ENCODE results near the gene ARX. TPM values are rescaled to one million over a fixed set of nuclear protein-coding genes. Genes with fewer than 3 reads are reported as not detected.

The ARX gene
- total RNA-seq, 3 donors from 2014 or later (not counting 1 experiment from before 2014, with no cell fraction given), result not detected

DNA sequence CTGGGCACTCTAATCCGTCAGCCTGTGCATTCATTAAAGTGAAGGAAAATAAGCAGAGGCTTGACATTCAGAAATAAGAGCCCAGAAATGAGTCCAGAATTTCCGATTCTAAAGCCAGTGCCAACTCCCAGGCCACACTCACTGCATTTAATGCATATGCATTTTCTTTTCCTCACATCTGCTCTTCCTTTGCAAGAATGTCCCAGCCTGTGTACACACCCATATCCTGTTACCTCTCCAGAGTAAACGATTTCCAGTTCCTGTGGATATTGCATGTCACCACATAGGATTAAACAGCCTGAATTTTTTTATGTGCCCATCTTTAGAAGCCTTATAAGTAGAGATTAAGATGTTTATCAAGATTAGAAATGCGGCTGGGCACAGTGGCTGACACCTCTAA lies 27.5 kb downstream of the ARX start:
- H3K4me1 Mint-ChIP-seq, result no peaks in the 10 kb centered on the region

DNA sequence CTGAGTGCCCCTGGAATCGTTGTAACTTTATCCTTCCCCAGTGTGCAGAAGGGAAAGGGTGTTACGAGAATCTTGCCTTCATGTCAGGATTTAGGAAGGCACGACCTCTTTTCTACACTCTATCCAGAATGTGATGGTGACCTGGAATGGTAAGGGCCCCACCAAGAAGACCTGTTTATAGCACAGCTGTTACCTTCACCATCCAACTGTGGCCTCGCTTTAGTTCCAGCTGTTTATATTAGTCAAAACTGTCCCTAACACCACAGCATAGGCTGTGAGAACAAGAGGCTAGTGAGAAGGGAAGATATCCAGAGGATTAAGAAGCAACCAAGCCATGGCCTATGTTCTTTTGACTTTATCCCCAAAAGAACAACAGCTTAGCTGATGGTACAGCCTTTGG lies 28.0 kb downstream of the ARX start:
- no peak for DNase-seq
- Mint-ChIP-seq H3K36me3 (no peaks in the 10 kb centered on the region), H3K27me3 (ENCODE audit: low read depth in 2 of 2) (no peaks in the 10 kb centered on the region), H3K4me1 (no peaks in the 10 kb centered on the region), H3K9me3 (no peaks in the 10 kb centered on the region), H3K4me3 (no peak overlapping the region), H3K27ac (no peak overlapping the region)
- Histone ChIP-seq H3K36me3 (ENCODE audit: control insufficient read depth, insufficient read depth, low read length) (no peaks in the 10 kb centered on the region), H3K4me3 (ENCODE audit: low read length) (no peak overlapping the region), H3K27me3 (ENCODE audit: control insufficient read depth, insufficient read depth, low read length) (no peaks in the 10 kb centered on the region), H3K27ac (ENCODE audit: low read length) (no peak overlapping the region), H3K9me3 (ENCODE audit: control insufficient read depth, insufficient read depth, low read length) (no peaks in the 10 kb centered on the region), H3K4me1 (ENCODE audit: control insufficient read depth, insufficient read depth, low read length) (no peaks in the 10 kb centered on the region)
- WGBS (ENCODE audit: insufficient coverage), result no CpG with 5 or more reads among the region's 4 CpGs
- ATAC-seq, result no peak
- TF ChIP-seq, protein P1, sequence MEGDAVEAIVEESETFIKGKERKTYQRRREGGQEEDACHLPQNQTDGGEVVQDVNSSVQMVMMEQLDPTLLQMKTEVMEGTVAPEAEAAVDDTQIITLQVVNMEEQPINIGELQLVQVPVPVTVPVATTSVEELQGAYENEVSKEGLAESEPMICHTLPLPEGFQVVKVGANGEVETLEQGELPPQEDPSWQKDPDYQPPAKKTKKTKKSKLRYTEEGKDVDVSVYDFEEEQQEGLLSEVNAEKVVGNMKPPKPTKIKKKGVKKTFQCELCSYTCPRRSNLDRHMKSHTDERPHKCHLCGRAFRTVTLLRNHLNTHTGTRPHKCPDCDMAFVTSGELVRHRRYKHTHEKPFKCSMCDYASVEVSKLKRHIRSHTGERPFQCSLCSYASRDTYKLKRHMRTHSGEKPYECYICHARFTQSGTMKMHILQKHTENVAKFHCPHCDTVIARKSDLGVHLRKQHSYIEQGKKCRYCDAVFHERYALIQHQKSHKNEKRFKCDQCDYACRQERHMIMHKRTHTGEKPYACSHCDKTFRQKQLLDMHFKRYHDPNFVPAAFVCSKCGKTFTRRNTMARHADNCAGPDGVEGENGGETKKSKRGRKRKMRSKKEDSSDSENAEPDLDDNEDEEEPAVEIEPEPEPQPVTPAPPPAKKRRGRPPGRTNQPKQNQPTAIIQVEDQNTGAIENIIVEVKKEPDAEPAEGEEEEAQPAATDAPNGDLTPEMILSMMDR (IDR thresholded peaks at IDR 0.05), result no peak
- intact Hi-C loops (cut with micrococcal nuclease), result no loop called here

More for the DNA sequence above, 27.5 kb downstream of the ARX start:
- H3K36me3 Mint-ChIP-seq, result no peaks in the 10 kb centered on the region
- H3K36me3 ChIP-seq (ENCODE audit: control insufficient read depth, insufficient read depth, low read length), result no peaks in the 10 kb centered on the region
- H3K27me3 Mint-ChIP-seq (ENCODE audit: low read depth in 2 of 2), result no peaks in the 10 kb centered on the region
- H3K4me3 Mint-ChIP-seq, result no peak overlapping the region
- WGBS (ENCODE audit: insufficient coverage), result 96% methylated on average over 4 of the region's 4 CpGs
- no peaks in the 10 kb centered on the region for H3K4me1 ChIP-seq (ENCODE audit: control insufficient read depth, insufficient read depth, low read length)
- no peak overlapping the region for H3K27ac Mint-ChIP-seq
- no peak for DNase-seq
- intact Hi-C loops (cut with micrococcal nuclease), result no loop called here
- no peak overlapping the region for H3K27ac ChIP-seq (ENCODE audit: low read length)
- no peaks in the 10 kb centered on the region for H3K9me3 ChIP-seq (ENCODE audit: control insufficient read depth, insufficient read depth, low read length)
- no peaks in the 10 kb centered on the region for H3K9me3 Mint-ChIP-seq
- no peak overlapping the region for H3K4me3 ChIP-seq (ENCODE audit: low read length)
- no peaks in the 10 kb centered on the region for H3K27me3 ChIP-seq (ENCODE audit: control insufficient read depth, insufficient read depth, low read length)
- no peak for ATAC-seq
- TF ChIP-seq, protein P1 (IDR thresholded peaks at IDR 0.05), result no peak

DNA sequence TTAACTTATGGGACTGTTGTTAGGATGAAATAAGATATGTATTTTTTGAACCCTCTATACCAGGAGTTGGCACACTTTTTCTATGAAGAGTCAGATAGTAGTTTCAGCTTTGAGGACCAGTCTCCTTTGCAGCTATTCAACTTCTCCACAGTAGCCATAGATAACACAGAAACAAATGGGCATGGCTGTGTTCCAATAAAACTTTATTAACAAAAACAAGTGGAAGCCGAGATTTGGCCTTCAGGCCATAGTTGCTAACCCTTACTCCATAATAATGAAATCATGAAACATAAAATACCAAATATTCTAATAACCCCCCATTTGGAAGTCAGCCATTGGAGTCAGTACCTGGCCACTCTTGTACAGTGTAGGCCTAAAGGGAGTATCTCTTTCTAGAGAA lies 30.6 kb downstream of the ARX start:
- Mint-ChIP-seq H3K27ac (no peak overlapping the region), H3K4me1 (no peaks in the 10 kb centered on the region), H3K4me3 (no peak overlapping the region), H3K36me3 (peaks cover 3% of the 10 kb centered on the region), H3K9me3 (no peaks in the 10 kb centered on the region), H3K27me3 (ENCODE audit: low read depth in 2 of 2) (no peaks in the 10 kb centered on the region)
- no peaks in the 10 kb centered on the region for H3K27me3 ChIP-seq (ENCODE audit: control insufficient read depth, insufficient read depth, low read length)
- WGBS (ENCODE audit: insufficient coverage), result 100% methylated on average over 1 of the region's 1 CpG
- TF ChIP-seq, protein P1 (IDR thresholded peaks at IDR 0.05), result no peak
- H3K36me3 ChIP-seq (ENCODE audit: control insufficient read depth, insufficient read depth, low read length), result no peaks in the 10 kb centered on the region
- H3K9me3 ChIP-seq (ENCODE audit: control insufficient read depth, insufficient read depth, low read length), result no peaks in the 10 kb centered on the region
- H3K4me3 ChIP-seq (ENCODE audit: low read length), result no peak overlapping the region
- ATAC-seq (no peak), DNase-seq (no peak)
- H3K4me1 ChIP-seq (ENCODE audit: control insufficient read depth, insufficient read depth, low read length), result no peaks in the 10 kb centered on the region
- no peak overlapping the region for H3K27ac ChIP-seq (ENCODE audit: low read length)
- intact Hi-C loops (cut with micrococcal nuclease), result no loop called here

DNA sequence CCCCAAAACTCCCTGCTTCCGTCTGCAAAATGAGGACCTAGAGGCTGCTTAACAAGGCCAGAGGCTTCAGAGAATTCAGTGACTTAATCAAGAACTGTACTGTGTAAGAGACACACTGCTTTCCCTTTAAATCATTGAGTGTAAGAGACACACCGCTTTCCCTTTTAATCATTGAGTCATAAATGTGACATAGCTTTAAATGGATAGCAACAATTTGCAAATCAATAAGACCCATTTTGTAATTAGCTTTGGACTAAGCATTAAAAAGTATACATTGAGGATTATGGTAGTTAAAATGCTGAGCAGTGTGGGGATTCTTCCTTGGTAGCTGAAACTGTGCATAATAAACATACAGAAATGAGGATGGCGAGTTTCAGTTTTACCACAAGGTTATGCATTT lies 31.8 kb downstream of the ARX start:
- TF ChIP-seq, protein P1 (IDR thresholded peaks at IDR 0.05), result no peak
- H3K4me1 ChIP-seq (ENCODE audit: control insufficient read depth, insufficient read depth, low read length), result no peaks in the 10 kb centered on the region
- 100% methylated on average over 1 of the region's 3 CpGs for WGBS (ENCODE audit: insufficient coverage)
- no peak for DNase-seq
- H3K9me3 ChIP-seq (ENCODE audit: control insufficient read depth, insufficient read depth, low read length), result no peaks in the 10 kb centered on the region
- intact Hi-C loops (cut with micrococcal nuclease), result no loop called here
- no peak overlapping the region for H3K4me3 ChIP-seq (ENCODE audit: low read length)
- no peak for ATAC-seq
- H3K36me3 Mint-ChIP-seq, result peaks cover 7% of the 10 kb centered on the region
- no peak overlapping the region for H3K27ac Mint-ChIP-seq
- H3K36me3 ChIP-seq (ENCODE audit: control insufficient read depth, insufficient read depth, low read length), result no peaks in the 10 kb centered on the region
- H3K4me1 Mint-ChIP-seq, result no peaks in the 10 kb centered on the region
- no peaks in the 10 kb centered on the region for H3K27me3 ChIP-seq (ENCODE audit: control insufficient read depth, insufficient read depth, low read length)
- H3K27ac ChIP-seq (ENCODE audit: low read length), result no peak overlapping the region
- H3K4me3 Mint-ChIP-seq, result no peak overlapping the region
- H3K27me3 Mint-ChIP-seq (ENCODE audit: low read depth in 2 of 2), result no peaks in the 10 kb centered on the region
- H3K9me3 Mint-ChIP-seq, result no peaks in the 10 kb centered on the region

Data from natural killer cell (primary cell).